HEK293 (cell line): Measurements from ENCODE around the gene NEUROD4.

Experiments
- CTCF ChIA-PET: fragments of 350-600 bp; formaldehyde crosslinking; extraction: SDS; loops from one replicate; lab custom pipeline; 2021; ENCODE audit warnings: antibody characterized with exemption; lab: Yijun Ruan, JAX
- POLR2A ChIA-PET: fragments of 300-600 bp; formaldehyde crosslinking; extraction: SDS; loops from one replicate; lab custom pipeline; 2020; ENCODE audit warnings: antibody characterized with exemption, inconsistent platforms; lab: Yijun Ruan, JAX
- H3K27ac ChIP-seq: fragments of 200-500 bp; sonication (Bioruptor generic); 2 replicates; pipeline ENCODE4 v1.5.1; 2014; ENCODE audit warnings: low read depth, low read length, control low read depth, inconsistent platforms; ENCODE audit errors: extremely low read depth
- H3K36me3 ChIP-seq, 2 experiments: fragments of 200-500 bp in 1 of 2; sonication (Bioruptor generic) in 1 of 2; 1 replicate in 1 of 2; 2 replicates in 1 of 2; pipeline ENCODE4 v1.5.1; 2014 to 2017; ENCODE audit warnings: inconsistent platforms in 2 of 2, low read length in 2 of 2; ENCODE audit not compliant: control insufficient read depth in 2 of 2, insufficient read depth in 1 of 2
- H3K4me1 ChIP-seq: fragments of 200-500 bp; sonication (Bioruptor generic); 2 replicates; pipeline ENCODE4 v1.5.1; 2014; ENCODE audit warnings: mild to moderate bottlenecking, low read length, inconsistent platforms; ENCODE audit not compliant: control insufficient read depth, insufficient read depth
- H3K4me3 ChIP-seq: 2 replicates; pipeline ENCODE4 v1.5.1; 2011; ENCODE audit warnings: low read depth, mild to moderate bottlenecking, control low read depth, low read length, moderate library complexity
- H3K9me3 ChIP-seq: fragments of 200-500 bp; sonication (Bioruptor generic); 2 replicates; pipeline ENCODE4 v1.5.1; 2014; ENCODE audit warnings: low read depth, low read length, inconsistent platforms; ENCODE audit not compliant: control insufficient read depth, insufficient read depth
- HIC1 ChIP-seq: fragments of 450-650 bp; formaldehyde crosslinking; IDR thresholded peaks from 2 replicates; pipeline ENCODE4 v1.5.1; 2016; ENCODE audit warnings: missing biosample characterization, missing genetic modification characterization
- KLF16 ChIP-seq: fragments of 450-650 bp; formaldehyde crosslinking; IDR thresholded peaks from 2 replicates; pipeline ENCODE4 v1.5.1; 2017; ENCODE audit warnings: missing biosample characterization, missing genetic modification characterization
- REST ChIP-seq: fragments of 450-650 bp; formaldehyde crosslinking; IDR thresholded peaks from 2 replicates; pipeline ENCODE4 v1.5.1; 2016; ENCODE audit warnings: missing biosample characterization, missing genetic modification characterization
- SETDB1 ChIP-seq: IDR thresholded peaks from one replicate; pipeline ENCODE4 v1.6.1; 2017; ENCODE audit warnings: mild to moderate bottlenecking, low read length, moderate library complexity, mixed read lengths; ENCODE audit not compliant: insufficient read length
- WT1 ChIP-seq: fragments of 450-650 bp; formaldehyde crosslinking; IDR thresholded peaks from 2 replicates; pipeline ENCODE4 v1.5.1; 2016; ENCODE audit warnings: missing biosample characterization, missing genetic modification characterization
- YY2 ChIP-seq: fragments of 450-650 bp; formaldehyde crosslinking; IDR thresholded peaks from 2 replicates; pipeline ENCODE4 v1.5.1; 2016; ENCODE audit warnings: missing biosample characterization, missing genetic modification characterization
- ZFP37 ChIP-seq: fragments of 450-650 bp; formaldehyde crosslinking; IDR thresholded peaks from 2 replicates; pipeline ENCODE4 v1.5.1; 2016; ENCODE audit warnings: missing biosample characterization, missing genetic modification characterization
- ZFP41 ChIP-seq: fragments of 450-650 bp; formaldehyde crosslinking; IDR thresholded peaks from 2 replicates; pipeline ENCODE4 v1.5.1; 2016; ENCODE audit warnings: missing biosample characterization, missing genetic modification characterization, borderline replicate concordance
- ZNF223 ChIP-seq: fragments of 450-650 bp; formaldehyde crosslinking; IDR thresholded peaks from 2 replicates; pipeline ENCODE4 v1.5.1; 2016; ENCODE audit warnings: missing biosample characterization, missing genetic modification characterization
- ZNF274 ChIP-seq, 2 experiments: fragments of 200-500 bp in 1 of 2; fragments of 450-650 bp in 1 of 2; sonication (Bioruptor generic) in 1 of 2; formaldehyde crosslinking in 1 of 2; IDR thresholded peaks; 2 replicates each; pipeline versions ENCODE4 v1.5.1 to v1.6.1; 2014 to 2016; ENCODE audit warnings: borderline replicate concordance in 1 of 2, inconsistent platforms in 1 of 2, low read length in 1 of 2, missing biosample characterization in 1 of 2, missing genetic modification characterization in 1 of 2
- ZNF37A ChIP-seq: fragments of 450-650 bp; IDR thresholded peaks from 2 replicates; pipeline ENCODE4 v1.5.1; 2018; ENCODE audit warnings: missing biosample characterization, missing genetic modification characterization
- ZNF529 ChIP-seq: fragments of 450-650 bp; formaldehyde crosslinking; IDR thresholded peaks from 2 replicates; pipeline ENCODE4 v1.5.1; 2017; ENCODE audit warnings: missing genetic modification characterization, missing biosample characterization; ENCODE audit not compliant: insufficient replicate concordance
- ZNF677 ChIP-seq: fragments of 450-650 bp; IDR thresholded peaks from 2 replicates; pipeline ENCODE4 v1.5.0; 2018; ENCODE audit warnings: missing biosample characterization, mild to moderate bottlenecking, missing genetic modification characterization, moderate library complexity
- TF ChIP-seq, protein P1 (sequence below): fragments of 450-650 bp; formaldehyde crosslinking; IDR thresholded peaks from 2 replicates; pipeline ENCODE4 v1.5.1; 2016; ENCODE audit warnings: missing biosample characterization, missing genetic modification characterization
- TF ChIP-seq, protein P2 (sequence below): fragments of 450-650 bp; formaldehyde crosslinking; IDR thresholded peaks from 2 replicates; pipeline ENCODE4 v1.5.1; 2016; ENCODE audit warnings: missing biosample characterization, missing genetic modification characterization
- TF ChIP-seq, protein P3 (sequence below): fragments of 450-650 bp; formaldehyde crosslinking; IDR thresholded peaks from 2 replicates; pipeline ENCODE4 v1.5.1; 2017; ENCODE audit warnings: missing biosample characterization, mild to moderate bottlenecking, missing genetic modification characterization, moderate library complexity
- TF ChIP-seq, protein P4 (sequence below): fragments of 450-650 bp; IDR thresholded peaks from 2 replicates; pipeline ENCODE4 v1.5.1; 2018; ENCODE audit warnings: missing biosample characterization, mild to moderate bottlenecking, missing genetic modification characterization

Gene NEUROD4

GRCh38 chr12:54981796-54982195, 38.0 kb upstream of the NEUROD4 start:
- Histone ChIP-seq H3K27ac (no peak overlapping the region), H3K4me3 (no peak overlapping the region), H3K9me3 (no peaks in the 10 kb centered on the region), H3K4me1 (no peaks in the 10 kb centered on the region), H3K36me3 (no peaks in the 10 kb centered on the region)
- CTCF ChIA-PET = interaction anchor here (0.7 to 2.9 kb wide), 2 partner anchors 11 to 162 kb away, joined by 3 to 16 read pairs; no protein-coding TSS in a partner anchor
- no peak for TF ChIP-seq ZNF37A
- no peak for TF ChIP-seq ZFP41 (tag by site-specific recombination)
- TF ChIP-seq ZNF274 (IDR thresholded peaks at IDR 0.05; ENCODE audit: low read length) = no peak
- no peak for TF ChIP-seq ZNF274 (tag by site-specific recombination; IDR thresholded peaks at IDR 0.05; ENCODE audit: borderline replicate concordance)
- TF ChIP-seq SETDB1 = no peak
- TF ChIP-seq, protein P1, sequence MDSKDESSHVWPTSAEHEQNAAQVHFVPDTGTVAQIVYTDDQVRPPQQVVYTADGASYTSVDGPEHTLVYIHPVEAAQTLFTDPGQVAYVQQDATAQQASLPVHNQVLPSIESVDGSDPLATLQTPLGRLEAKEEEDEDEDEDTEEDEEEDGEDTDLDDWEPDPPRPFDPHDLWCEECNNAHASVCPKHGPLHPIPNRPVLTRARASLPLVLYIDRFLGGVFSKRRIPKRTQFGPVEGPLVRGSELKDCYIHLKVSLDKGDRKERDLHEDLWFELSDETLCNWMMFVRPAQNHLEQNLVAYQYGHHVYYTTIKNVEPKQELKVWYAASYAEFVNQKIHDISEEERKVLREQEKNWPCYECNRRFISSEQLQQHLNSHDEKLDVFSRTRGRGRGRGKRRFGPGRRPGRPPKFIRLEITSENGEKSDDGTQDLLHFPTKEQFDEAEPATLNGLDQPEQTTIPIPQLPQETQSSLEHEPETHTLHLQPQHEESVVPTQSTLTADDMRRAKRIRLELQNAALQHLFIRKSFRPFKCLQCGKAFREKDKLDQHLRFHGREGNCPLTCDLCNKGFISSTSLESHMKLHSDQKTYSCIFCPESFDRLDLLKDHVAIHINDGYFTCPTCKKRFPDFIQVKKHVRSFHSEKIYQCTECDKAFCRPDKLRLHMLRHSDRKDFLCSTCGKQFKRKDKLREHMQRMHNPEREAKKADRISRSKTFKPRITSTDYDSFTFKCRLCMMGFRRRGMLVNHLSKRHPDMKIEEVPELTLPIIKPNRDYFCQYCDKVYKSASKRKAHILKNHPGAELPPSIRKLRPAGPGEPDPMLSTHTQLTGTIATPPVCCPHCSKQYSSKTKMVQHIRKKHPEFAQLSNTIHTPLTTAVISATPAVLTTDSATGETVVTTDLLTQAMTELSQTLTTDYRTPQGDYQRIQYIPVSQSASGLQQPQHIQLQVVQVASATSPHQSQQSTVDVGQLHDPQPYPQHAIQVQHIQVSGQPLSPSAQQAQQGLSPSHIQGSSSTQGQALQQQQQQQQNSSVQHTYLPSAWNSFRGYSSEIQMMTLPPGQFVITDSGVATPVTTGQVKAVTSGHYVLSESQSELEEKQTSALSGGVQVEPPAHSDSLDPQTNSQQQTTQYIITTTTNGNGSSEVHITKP (tag by site-specific recombination) = no peak
- TF ChIP-seq, protein P2, sequence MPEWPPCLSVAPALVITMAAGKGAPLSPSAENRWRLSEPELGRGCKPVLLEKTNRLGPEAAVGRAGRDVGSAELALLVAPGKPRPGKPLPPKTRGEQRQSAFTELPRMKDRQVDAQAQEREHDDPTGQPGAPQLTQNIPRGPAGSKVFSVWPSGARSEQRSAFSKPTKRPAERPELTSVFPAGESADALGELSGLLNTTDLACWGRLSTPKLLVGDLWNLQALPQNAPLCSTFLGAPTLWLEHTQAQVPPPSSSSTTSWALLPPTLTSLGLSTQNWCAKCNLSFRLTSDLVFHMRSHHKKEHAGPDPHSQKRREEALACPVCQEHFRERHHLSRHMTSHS (tag by site-specific recombination) = no peak
- no peak for TF ChIP-seq ZNF529 (tag by site-specific recombination)
- no peak for TF ChIP-seq ZNF677
- TF ChIP-seq, protein P3, sequence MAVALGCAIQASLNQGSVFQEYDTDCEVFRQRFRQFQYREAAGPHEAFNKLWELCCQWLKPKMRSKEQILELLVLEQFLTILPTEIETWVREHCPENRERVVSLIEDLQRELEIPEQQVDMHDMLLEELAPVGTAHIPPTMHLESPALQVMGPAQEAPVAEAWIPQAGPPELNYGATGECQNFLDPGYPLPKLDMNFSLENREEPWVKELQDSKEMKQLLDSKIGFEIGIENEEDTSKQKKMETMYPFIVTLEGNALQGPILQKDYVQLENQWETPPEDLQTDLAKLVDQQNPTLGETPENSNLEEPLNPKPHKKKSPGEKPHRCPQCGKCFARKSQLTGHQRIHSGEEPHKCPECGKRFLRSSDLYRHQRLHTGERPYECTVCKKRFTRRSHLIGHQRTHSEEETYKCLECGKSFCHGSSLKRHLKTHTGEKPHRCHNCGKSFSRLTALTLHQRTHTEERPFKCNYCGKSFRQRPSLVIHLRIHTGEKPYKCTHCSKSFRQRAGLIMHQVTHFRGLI = no peak
- TF ChIP-seq YY2 (tag by site-specific recombination) = no peak
- TF ChIP-seq ZFP37 (tag by site-specific recombination) = no peak
- TF ChIP-seq ZNF223 (tag by site-specific recombination) = no peak
- POLR2A ChIA-PET = no interaction called here

DNA sequence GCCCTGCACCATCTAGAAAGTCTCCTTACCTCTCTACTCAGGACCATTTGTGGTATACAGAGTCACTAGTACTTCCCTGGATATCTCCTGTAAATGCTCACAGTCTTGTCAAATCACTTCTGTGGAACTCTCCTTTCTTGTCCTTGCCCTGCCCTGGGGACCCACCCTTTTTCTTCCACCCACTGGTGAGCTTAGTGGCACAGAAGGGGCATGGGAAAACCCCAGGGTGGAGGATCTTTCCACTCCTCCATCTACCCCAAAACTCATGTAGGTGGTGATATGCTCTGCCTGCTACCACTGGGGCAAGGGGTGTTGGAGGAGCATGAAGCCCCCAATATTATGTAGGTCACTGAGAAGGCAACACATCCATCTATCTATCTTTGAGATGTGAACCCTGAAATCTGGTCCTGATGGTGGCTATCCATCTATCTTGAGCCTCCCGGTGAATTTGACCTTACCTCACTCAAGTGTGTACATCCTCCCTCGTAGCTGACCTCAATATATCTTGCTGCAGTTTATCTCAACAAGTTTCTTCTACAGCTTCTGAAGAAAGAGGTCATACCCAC, 36.2 kb upstream of the NEUROD4 start:
- H3K36me3 ChIP-seq = no peaks in the 10 kb centered on the region
- CTCF ChIA-PET = interaction anchor here (0.7 to 2.9 kb wide), 3 partner anchors 10 to 590 kb away, joined by 3 to 16 read pairs (median 3); no protein-coding TSS in a partner anchor
- POLR2A ChIA-PET = no interaction called here
- no peak overlapping the region for H3K4me3 ChIP-seq
- H3K9me3 ChIP-seq = no peaks in the 10 kb centered on the region
- H3K27ac ChIP-seq = no peak overlapping the region
- H3K4me1 ChIP-seq = no peaks in the 10 kb centered on the region
- TF ChIP-seq KLF16 (tag by site-specific recombination) (no peak), REST (tag by site-specific recombination) (no peak), WT1 (tag by site-specific recombination) (no peak), HIC1 (tag by site-specific recombination) (no peak)
- TF ChIP-seq, protein P4, sequence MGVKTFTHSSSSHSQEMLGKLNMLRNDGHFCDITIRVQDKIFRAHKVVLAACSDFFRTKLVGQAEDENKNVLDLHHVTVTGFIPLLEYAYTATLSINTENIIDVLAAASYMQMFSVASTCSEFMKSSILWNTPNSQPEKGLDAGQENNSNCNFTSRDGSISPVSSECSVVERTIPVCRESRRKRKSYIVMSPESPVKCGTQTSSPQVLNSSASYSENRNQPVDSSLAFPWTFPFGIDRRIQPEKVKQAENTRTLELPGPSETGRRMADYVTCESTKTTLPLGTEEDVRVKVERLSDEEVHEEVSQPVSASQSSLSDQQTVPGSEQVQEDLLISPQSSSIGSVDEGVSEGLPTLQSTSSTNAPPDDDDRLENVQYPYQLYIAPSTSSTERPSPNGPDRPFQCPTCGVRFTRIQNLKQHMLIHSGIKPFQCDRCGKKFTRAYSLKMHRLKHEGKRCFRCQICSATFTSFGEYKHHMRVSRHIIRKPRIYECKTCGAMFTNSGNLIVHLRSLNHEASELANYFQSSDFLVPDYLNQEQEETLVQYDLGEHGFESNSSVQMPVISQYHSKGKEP (tag by site-specific recombination) = no peak
